MM.1S (cell line): Measurements from ENCODE around the gene UNC13B.

ENCODE experiments used
- DNase-seq: peaks from one replicate; pipeline ENCODE4 v3.0.0-alpha.2; 2015
- H2AFZ ChIP-seq: fragments of 300-600 bp; sonication (generic); 2 replicates; pipeline ENCODE4 v1.6.0; 2016; ENCODE audit warnings: antibody characterized with exemption, low read length
- H3F3A ChIP-seq: fragments of 300-600 bp; sonication (generic); 2 replicates; pipeline ENCODE4 v1.6.1; 2016; ENCODE audit warnings: mild to moderate bottlenecking, antibody characterized with exemption, low read length, moderate library complexity, mixed read lengths; ENCODE audit not compliant: insufficient read depth
- H3K27ac ChIP-seq: fragments of 300-600 bp; sonication (generic); 2 replicates; pipeline ENCODE4 v1.5.1; 2016; ENCODE audit warnings: mild to moderate bottlenecking, low read length
- H3K27me3 ChIP-seq: fragments of 300-600 bp; sonication (generic); replicated peaks from 2 replicates; pipeline ENCODE4 v1.6.0; 2016; ENCODE audit warnings: low read length; ENCODE audit not compliant: insufficient read depth
- H3K36me3 ChIP-seq: fragments of 300-600 bp; sonication (generic); replicated peaks from 2 replicates; pipeline ENCODE4 v1.6.1; 2016; ENCODE audit warnings: mild to moderate bottlenecking, low read length, mixed read lengths; ENCODE audit not compliant: insufficient read depth
- H3K4me1 ChIP-seq: fragments of 300-600 bp; sonication (generic); 2 replicates; pipeline ENCODE4 v1.6.1; 2016; ENCODE audit warnings: low read length, mixed read lengths
- H3K4me2 ChIP-seq: fragments of 300-600 bp; sonication (generic); 2 replicates; pipeline ENCODE4 v1.6.0; 2016; ENCODE audit warnings: low read depth, low read length
- H3K4me3 ChIP-seq: fragments of 300-600 bp; sonication (generic); 2 replicates; pipeline ENCODE4 v1.5.1; 2016; ENCODE audit warnings: low read length, mixed read lengths
- H3K79me2 ChIP-seq: fragments of 300-600 bp; sonication (generic); 2 replicates; pipeline ENCODE4 v1.6.1; 2016; ENCODE audit warnings: mixed run types, low read length, mixed read lengths
- H3K9ac ChIP-seq: fragments of 300-600 bp; sonication (generic); 2 replicates; pipeline ENCODE4 v1.6.1; 2016; ENCODE audit warnings: low read length, mixed read lengths
- H3K9me2 ChIP-seq: fragments of 300-600 bp; sonication (generic); replicated peaks from 2 replicates; pipeline ENCODE4 v1.6.1; 2016; ENCODE audit warnings: mild to moderate bottlenecking, low read length, mixed read lengths; ENCODE audit not compliant: insufficient read depth
- H3K9me3 ChIP-seq: fragments of 300-600 bp; sonication (generic); replicated peaks from 2 replicates; pipeline ENCODE4 v1.6.1; 2016; ENCODE audit warnings: mild to moderate bottlenecking, low read length, mixed read lengths; ENCODE audit not compliant: insufficient read depth
- H4K20me1 ChIP-seq: fragments of 300-600 bp; sonication (generic); 2 replicates; pipeline ENCODE4 v1.6.1; 2016; ENCODE audit warnings: mild to moderate bottlenecking, low read length, moderate library complexity, mixed read lengths; ENCODE audit not compliant: insufficient read depth
- CTCF ChIP-seq: fragments of 300-600 bp; sonication (generic); IDR thresholded peaks from 2 replicates; pipeline ENCODE4 v1.5.1; 2016; ENCODE audit warnings: antibody characterized with exemption, low read length, mixed read lengths
- EZH2 ChIP-seq: fragments of 300-600 bp; sonication (generic); optimal IDR thresholded peaks from 2 replicates; pipeline ENCODE3; 2017; ENCODE audit warnings: low read depth, mild to moderate bottlenecking, antibody characterized with exemption, low read length, mixed read lengths
- EZH2phosphoT487 ChIP-seq: fragments of 300-600 bp; sonication (generic); IDR thresholded peaks from 2 replicates; pipeline ENCODE4 v1.6.1; 2018; ENCODE audit warnings: antibody characterized with exemption, low read length

The UNC13B gene

GRCh38 chr9:35287987-35288632 lies 126.3 kb downstream of the UNC13B start:
- H3K9ac ChIP-seq, result no peak overlapping the region
- no peaks in the 10 kb centered on the region for H3K9me2 ChIP-seq
- no peak overlapping the region for H2AFZ ChIP-seq
- no peak for DNase-seq
- H4K20me1 ChIP-seq, result no peaks in the 10 kb centered on the region
- no peak overlapping the region for H3K27ac ChIP-seq
- H3F3A ChIP-seq, result no peaks in the 10 kb centered on the region
- H3K4me3 ChIP-seq, result no peak overlapping the region
- no peaks in the 10 kb centered on the region for H3K36me3 ChIP-seq
- no peaks in the 10 kb centered on the region for H3K79me2 ChIP-seq
- peaks cover 11% of the 10 kb centered on the region for H3K4me1 ChIP-seq
- no peak overlapping the region for H3K4me2 ChIP-seq
- H3K27me3 ChIP-seq, result no peaks in the 10 kb centered on the region
- TF ChIP-seq EZH2, result no peak
- TF ChIP-seq CTCF, result no peak
- TF ChIP-seq EZH2phosphoT487, result no peak
- no peaks in the 10 kb centered on the region for H3K9me3 ChIP-seq

- DNase-seq, result no peak
- TF ChIP-seq CTCF (no peak), EZH2 (no peak), EZH2phosphoT487 (no peak)
- Histone ChIP-seq H3K4me2 (no peak overlapping the region), H2AFZ (no peak overlapping the region), H3K27me3 (no peaks in the 10 kb centered on the region), H3K9me3 (no peaks in the 10 kb centered on the region), H3F3A (no peaks in the 10 kb centered on the region), H4K20me1 (no peaks in the 10 kb centered on the region), H3K9me2 (no peaks in the 10 kb centered on the region), H3K4me3 (no peak overlapping the region), H3K9ac (no peak overlapping the region), H3K4me1 (peaks cover 17% of the 10 kb centered on the region), H3K27ac (no peak overlapping the region), H3K79me2 (no peaks in the 10 kb centered on the region), H3K36me3 (no peaks in the 10 kb centered on the region)
These were observed 127.0 kb downstream of the UNC13B start for GRCh38 chr9:35288778-35289177.

- H3K9me3 ChIP-seq, result no peaks in the 10 kb centered on the region
- no peaks in the 10 kb centered on the region for H3F3A ChIP-seq
- H3K27me3 ChIP-seq, result no peaks in the 10 kb centered on the region
- H3K79me2 ChIP-seq, result no peaks in the 10 kb centered on the region
- no peak overlapping the region for H3K4me3 ChIP-seq
- TF ChIP-seq EZH2phosphoT487 (no peak), EZH2 (no peak), CTCF (no peak)
- DNase-seq, result peak; percentile 8
- no peaks in the 10 kb centered on the region for H3K9me2 ChIP-seq
- peaks cover 20% of the 10 kb centered on the region for H3K4me1 ChIP-seq
- H3K36me3 ChIP-seq, result no peaks in the 10 kb centered on the region
- H3K4me2 ChIP-seq, result peak overlapping the region; percentile 29
- no peak overlapping the region for H2AFZ ChIP-seq
- H3K27ac ChIP-seq, result peak overlapping the region; percentile 37; the same call in 1 of the 2 replicates
- no peaks in the 10 kb centered on the region for H4K20me1 ChIP-seq
- H3K9ac ChIP-seq, result 0 out of 2 replicates have a peak overlapping the region, but pooled peaks have one; percentile 8
These were observed 131.7 kb downstream of the UNC13B start for GRCh38 chr9:35293376-35293964.
